HepG2 (cell line): ENCODE data around the gene JMJD6. TPM values are rescaled to one million over a fixed set of nuclear protein-coding genes. Genes with fewer than 3 reads are reported as not detected.

Experiments used
- DPF2 ChIP-seq: sonication (generic); formaldehyde crosslinking; IDR thresholded peaks from 2 replicates; pipeline ENCODE4 v1.4.0; 2020; ENCODE audit warnings: mild to moderate bottlenecking, low read depth, missing genetic modification reagents, borderline replicate concordance
- FOXK2 ChIP-seq: fragments of 450-650 bp; IDR thresholded peaks from 2 replicates; pipeline ENCODE4 v1.6.1; 2016
- GMEB2 ChIP-seq: IDR thresholded peaks from 2 replicates; pipeline ENCODE4 v1.6.1; 2016; ENCODE audit warnings: missing biosample characterization, missing genetic modification reagents, low read depth
- HNF1B ChIP-seq: sonication (generic); formaldehyde crosslinking; IDR thresholded peaks from 2 replicates; pipeline ENCODE4 v1.5.1; 2020; ENCODE audit warnings: mild to moderate bottlenecking, moderate library complexity, missing genetic modification reagents
- HOXA3 ChIP-seq: sonication (generic); formaldehyde crosslinking; IDR thresholded peaks from 2 replicates; pipeline ENCODE4 v1.5.0; 2020; ENCODE audit warnings: missing genetic modification reagents
- JUN ChIP-seq: sonication (generic); formaldehyde crosslinking; IDR thresholded peaks from 2 replicates; pipeline ENCODE4 v1.4.0; 2020; ENCODE audit warnings: mild to moderate bottlenecking, missing genetic modification reagents
- MED13 ChIP-seq: sonication (generic); formaldehyde crosslinking; IDR thresholded peaks from 2 replicates; pipeline ENCODE4 v1.5.0; 2020; ENCODE audit warnings: missing genetic modification reagents
- MNT ChIP-seq: fragments of 450-650 bp; IDR thresholded peaks from 2 replicates; pipeline ENCODE4 v1.6.1; 2016
- MTA1 ChIP-seq: sonication (generic); formaldehyde crosslinking; IDR thresholded peaks from 2 replicates; pipeline ENCODE4 v1.4.0; 2020; ENCODE audit warnings: missing genetic modification reagents, mild to moderate bottlenecking, borderline replicate concordance
- NFYB ChIP-seq: sonication (generic); formaldehyde crosslinking; IDR thresholded peaks from 2 replicates; pipeline ENCODE4 v1.4.0; 2020; ENCODE audit warnings: missing genetic modification reagents
- NR3C1 ChIP-seq: sonication (generic); formaldehyde crosslinking; IDR thresholded peaks from 2 replicates; pipeline ENCODE4 v1.4.0; 2020; ENCODE audit warnings: missing genetic modification reagents
- POGZ ChIP-seq: sonication (generic); formaldehyde crosslinking; IDR thresholded peaks from 2 replicates; pipeline ENCODE4 v1.4.0; 2020; ENCODE audit warnings: mild to moderate bottlenecking, missing genetic modification reagents
- SCMH1 ChIP-seq: sonication (generic); formaldehyde crosslinking; IDR thresholded peaks from 2 replicates; pipeline ENCODE4 v1.9.0; 2021; ENCODE audit warnings: missing genetic modification reagents, mild to moderate bottlenecking, borderline replicate concordance
- SNRNP70 ChIP-seq: fragments of 200-400 bp; formaldehyde crosslinking; IDR thresholded peaks from 2 replicates; pipeline ENCODE4 v1.6.1; 2017; ENCODE audit warnings: mild to moderate bottlenecking, low read depth, low read length, moderate library complexity
- SP140L ChIP-seq: sonication (generic); formaldehyde crosslinking; IDR thresholded peaks from 2 replicates; pipeline ENCODE4 v1.4.0; 2020; ENCODE audit warnings: missing genetic modification reagents, borderline replicate concordance
- TOE1 ChIP-seq: sonication (generic); formaldehyde crosslinking; IDR thresholded peaks from 2 replicates; pipeline ENCODE4 v1.4.0; 2020; ENCODE audit warnings: mild to moderate bottlenecking, missing genetic modification reagents
- ZNF280D ChIP-seq: sonication (generic); formaldehyde crosslinking; IDR thresholded peaks from 2 replicates; pipeline ENCODE4 v1.5.1; 2020; ENCODE audit warnings: mild to moderate bottlenecking, missing genetic modification reagents
- ZNF362 ChIP-seq: sonication (generic); formaldehyde crosslinking; IDR thresholded peaks from 2 replicates; pipeline ENCODE4 v1.4.0; 2020; ENCODE audit warnings: missing genetic modification reagents, mild to moderate bottlenecking, borderline replicate concordance
- ZNF501 ChIP-seq: sonication (generic); formaldehyde crosslinking; IDR thresholded peaks from 2 replicates; pipeline ENCODE4 v1.5.1; 2020; ENCODE audit warnings: mild to moderate bottlenecking, moderate library complexity, missing genetic modification reagents
- ZNF570 ChIP-seq: sonication (generic); formaldehyde crosslinking; IDR thresholded peaks from 2 replicates; pipeline ENCODE4 v1.4.0; 2020; ENCODE audit warnings: mild to moderate bottlenecking, missing genetic modification reagents, borderline replicate concordance
- ZNF678 ChIP-seq: sonication (generic); formaldehyde crosslinking; IDR thresholded peaks from 2 replicates; pipeline ENCODE4 v1.4.0; 2020; ENCODE audit warnings: mild to moderate bottlenecking, missing genetic modification reagents
- ZNF720 ChIP-seq: sonication (generic); formaldehyde crosslinking; IDR thresholded peaks from 2 replicates; pipeline ENCODE4 v1.4.0; 2020; ENCODE audit warnings: missing genetic modification reagents
- ZNF775 ChIP-seq: sonication (generic); formaldehyde crosslinking; IDR thresholded peaks from 2 replicates; pipeline ENCODE4 v1.4.0; 2020; ENCODE audit warnings: missing genetic modification reagents, mild to moderate bottlenecking, moderate library complexity, borderline replicate concordance
- polyA plus RNA-seq, 8 experiments: library from polyadenylated mRNA; depleted of rRNA in 3 of 8; stranded (reverse) in 7 of 8; unstranded in 1 of 8; fragments of >200 nt; fragmentation: Illumina TruSeq in 4 of 8; extraction: Trizol in 4 of 8; gene quantifications; 2 replicates each; pipeline versions ENCODE4 v1.2.1 to v1.2.3, GENCODE V29; 2011 to 2016; ENCODE audit warnings: low read depth in 4 of 8, missing spikeins in 1 of 8, mixed read lengths in 1 of 8; ENCODE audit not compliant: insufficient read depth in 1 of 8
- total RNA-seq, 5 experiments: library from RNA; depleted of rRNA; stranded (reverse); fragments of >200 nt; fragmentation: Illumina TruSeq; extraction: Trizol; gene quantifications; 2 replicates each; pipeline ENCODE4 v1.2.3, GENCODE V29; 2016; ENCODE audit warnings: low read depth in 1 of 5

Gene JMJD6
- total and polyA plus RNA-seq, 2 of the 13 experiments (the other 11 are each of a cell fraction or from before 2014, with no cell fraction given) = 33.6 to 41.0 TPM

- TF ChIP-seq HNF1B (no peak; the same call in 1 of the 2 replicates), GMEB2 (CRISPR knock-in tag) (peak; percentile 82), TOE1 (CRISPR knock-in tag) (no peak), ZNF775 (CRISPR knock-in tag) (no peak), SCMH1 (CRISPR knock-in tag) (no peak), ZNF570 (CRISPR knock-in tag) (no peak), FOXK2 (no peak), MED13 (CRISPR knock-in tag) (no peak; the same call in 1 of the 2 replicates), SP140L (CRISPR knock-in tag) (no peak), MTA1 (CRISPR knock-in tag) (no peak), DPF2 (CRISPR knock-in tag) (no peak), SNRNP70 (no peak), MNT (no peak), POGZ (CRISPR knock-in tag) (0 out of 2 replicates have a peak, but pooled peaks have one; percentile 4), NFYB (CRISPR knock-in tag) (peak; percentile 93), ZNF678 (CRISPR knock-in tag) (no peak; the same call in 1 of the 2 replicates), HOXA3 (CRISPR knock-in tag) (peak; percentile 91), JUN (no peak), ZNF720 (CRISPR knock-in tag) (no peak), NR3C1 (CRISPR knock-in tag) (no peak), ZNF280D (no peak), ZNF362 (CRISPR knock-in tag) (no peak), ZNF501 (no peak)
These were observed at the start of gene JMJD6 (continued) for GRCh38 chr17:76726231-76726775.
